CD14-positive monocyte (primary cell): ENCODE measurements around the gene CCNI2. TPM values are rescaled to one million over a fixed set of nuclear protein-coding genes. Genes with fewer than 3 reads are reported as not detected.

Experiments
- DNase-seq, 3 donors: peaks; one replicate each; pipeline ENCODE4 v3.0.0-alpha.2; 2011 to 2022
- H2AFZ ChIP-seq: 2 replicates; pipeline ENCODE4 v1.6.0; 2012; ENCODE audit warnings: mild to moderate bottlenecking, low read depth, low read length, inconsistent platforms; ENCODE audit not compliant: insufficient read depth, poor library complexity, severe bottlenecking
- H3K27ac ChIP-seq, 2 donors: 1 replicate in 1 of 2; 2 replicates in 1 of 2; pipeline ENCODE4 v1.5.1; 2012 to 2013; ENCODE audit warnings: low read length in 2 of 2, control low read depth in 1 of 2, inconsistent platforms in 1 of 2, low read depth in 1 of 2, mild to moderate bottlenecking in 1 of 2
- H3K27me3 ChIP-seq, 2 donors: one replicate each; pipeline versions ENCODE4 v1.6.0 to v1.6.1; 2011 to 2013; ENCODE audit warnings: low read length in 2 of 2; ENCODE audit not compliant: control insufficient read depth in 2 of 2, insufficient read depth in 2 of 2
- H3K36me3 ChIP-seq, 2 donors: replicated peaks in 1 of 2; 1 replicate in 1 of 2; 2 replicates in 1 of 2; pipeline versions ENCODE4 v1.5.1 to v1.6.1; 2012 to 2013; ENCODE audit warnings: low read length in 2 of 2, control low read depth in 1 of 2, inconsistent platforms in 1 of 2, mild to moderate bottlenecking in 1 of 2; ENCODE audit not compliant: insufficient read depth in 2 of 2, control insufficient read depth in 1 of 2
- H3K4me1 ChIP-seq, 2 donors: 1 replicate in 1 of 2; 2 replicates in 1 of 2; pipeline versions ENCODE4 v1.5.1 to v1.6.1; 2012 to 2013; ENCODE audit warnings: low read length in 2 of 2, control low read depth in 1 of 2, inconsistent platforms in 1 of 2, mild to moderate bottlenecking in 1 of 2, moderate library complexity in 1 of 2; ENCODE audit not compliant: insufficient read depth in 2 of 2, control insufficient read depth in 1 of 2
- H3K4me2 ChIP-seq: replicated peaks from 2 replicates; pipeline ENCODE3; 2012; ENCODE audit warnings: low read length, moderate library complexity, mild to moderate bottlenecking; ENCODE audit not compliant: poor library complexity, severe bottlenecking; ENCODE audit errors: extremely low read depth
- H3K4me3 ChIP-seq, 3 experiments: fragments of 200-600 bp in 1 of 3; sonication (generic) in 1 of 3; replicated peaks in 1 of 3; 1 replicate in 2 of 3; 2 replicates in 1 of 3; pipeline ENCODE4 v1.5.1; 2011 to 2013; ENCODE audit warnings: low read length in 3 of 3, mild to moderate bottlenecking in 3 of 3, control low read depth in 2 of 3, low read depth in 2 of 3, inconsistent platforms in 1 of 3, moderate library complexity in 1 of 3
- H3K79me2 ChIP-seq: 2 replicates; pipeline ENCODE4 v1.6.0; 2012; ENCODE audit warnings: mild to moderate bottlenecking, control low read depth, inconsistent platforms, low read length, moderate library complexity; ENCODE audit not compliant: insufficient read depth
- H3K9ac ChIP-seq: 2 replicates; pipeline ENCODE4 v1.6.0; 2017; ENCODE audit warnings: low read length, mild to moderate bottlenecking; ENCODE audit not compliant: insufficient read depth, poor library complexity, severe bottlenecking
- H3K9me3 ChIP-seq, 2 donors: replicated peaks in 1 of 2; 1 replicate in 1 of 2; 2 replicates in 1 of 2; pipeline versions ENCODE4 v1.5.1 to v1.6.1; 2012 to 2013; ENCODE audit warnings: low read length in 2 of 2, control low read depth in 1 of 2; ENCODE audit not compliant: control insufficient read depth in 1 of 2, insufficient read depth in 1 of 2
- H4K20me1 ChIP-seq: 2 replicates; pipeline ENCODE4 v1.6.0; 2012; ENCODE audit warnings: mild to moderate bottlenecking, low read length, control low read depth, moderate library complexity; ENCODE audit not compliant: insufficient read depth
- H3K27ac Mint-ChIP-seq, 7 donors: one replicate each; pipeline ENCODE4 v1.8.0; 2020; ENCODE audit warnings: mild to moderate bottlenecking in 7 of 7, mixed read lengths in 7 of 7, moderate library complexity in 6 of 7, inconsistent platforms in 2 of 7
- H3K27me3 Mint-ChIP-seq, 3 donors: one replicate each; pipeline ENCODE4 v1.8.0; 2021 to 2022; ENCODE audit warnings: low read depth in 3 of 3, mild to moderate bottlenecking in 3 of 3, mixed read lengths in 3 of 3, moderate library complexity in 3 of 3, inconsistent platforms in 1 of 3
- H3K36me3 Mint-ChIP-seq, 2 donors: one replicate each; pipeline ENCODE4 v1.8.0; 2020; ENCODE audit warnings: mixed read lengths in 2 of 2, inconsistent platforms in 1 of 2, mild to moderate bottlenecking in 1 of 2
- H3K4me1 Mint-ChIP-seq: one replicate; pipeline ENCODE4 v1.8.0; 2020; ENCODE audit warnings: mild to moderate bottlenecking, mixed read lengths
- H3K4me3 Mint-ChIP-seq, 2 donors: one replicate each; pipeline ENCODE4 v1.8.0; 2020; ENCODE audit warnings: mild to moderate bottlenecking in 2 of 2, mixed read lengths in 2 of 2, moderate library complexity in 1 of 2
- H3K9me3 Mint-ChIP-seq, 7 donors: one replicate each; pipeline ENCODE4 v1.8.0; 2020 to 2022; ENCODE audit warnings: mixed read lengths in 7 of 7, mild to moderate bottlenecking in 6 of 7, moderate library complexity in 6 of 7, inconsistent platforms in 2 of 7
- CTCF ChIP-seq: fragments of 200-600 bp; IDR thresholded peaks from one replicate; pipeline ENCODE4 v1.8.0; 2022; ENCODE audit warnings: antibody characterized with exemption, mild to moderate bottlenecking
- WGBS: methylation state at CpG from one replicate; pipeline ENCODE4 v1.1.5; 2013; ENCODE audit warnings: missing lambda C conversion rate; ENCODE audit not compliant: insufficient coverage; 5-methylcytosine and 5-hydroxymethylcytosine counted together
- intact Hi-C, 2 donors: fragments of 100-400 bp; cut with micrococcal nuclease; formaldehyde crosslinking; loops; one replicate each; pipeline versions ENCODE4 v1.15.0 to v1.15.1; 2023
- polyA plus RNA-seq, 3 donors: library from polyadenylated mRNA; depleted of rRNA in 1 of 3; unstranded in 2 of 3; stranded (reverse) in 1 of 3; fragments of 300-500 nt in 2 of 3; fragments of >200 nt in 1 of 3; fragmentation: Illumina TruSeq in 2 of 3; gene quantifications; 1 replicate in 2 of 3; 2 replicates in 1 of 3; pipeline ENCODE4 v1.2.3, GENCODE V29; 2012 to 2021

Gene CCNI2
- polyA plus RNA-seq, 3 donors = 0.72 TPM; not detected in 2

GRCh38 chr5:132742158-132742557, 5.1 kb upstream of the CCNI2 start:
- no peaks in the 10 kb centered on the region for H3K36me3 Mint-ChIP-seq
- no peak overlapping the region for H3K27ac Mint-ChIP-seq
- Histone ChIP-seq H3K27me3 (peaks cover 33 to 62% of the 10 kb centered on the region in 2 donors), H4K20me1 (no peaks in the 10 kb centered on the region), H3K79me2 (no peaks in the 10 kb centered on the region), H2AFZ (no peak overlapping the region), H3K9ac (no peak overlapping the region), H3K36me3 (no peaks in the 10 kb centered on the region), H3K4me1 (peaks cover 7 to 10% of the 10 kb centered on the region in 2 donors), H3K4me2 (no peak overlapping the region), H3K27ac (no peak overlapping the region), H3K9me3 (peaks cover 5 to 15% of the 10 kb centered on the region in 2 donors), H3K4me3 (no peak overlapping the region)
- TF ChIP-seq CTCF = no peak
- intact Hi-C loops = no loop called here
- WGBS = no CpG with 5 or more reads among the region's 2 CpGs
- H3K9me3 Mint-ChIP-seq = peaks cover 2 to 13% (median 6%) of the 10 kb centered on the region in 7 donors
- no peak for DNase-seq
- peaks cover 13% of the 10 kb centered on the region for H3K4me1 Mint-ChIP-seq
- H3K4me3 Mint-ChIP-seq = peak overlapping the region in 1 of 2 donors; percentile 1
- peaks cover 61 to 71% (median 67%) of the 10 kb centered on the region in 3 donors for H3K27me3 Mint-ChIP-seq

- H3K4me2 ChIP-seq = no peak overlapping the region
- no peak overlapping the region for H3K9ac ChIP-seq
- WGBS = 100% methylated on average over 1 of the region's 5 CpGs
- TF ChIP-seq CTCF = no peak
- H3K4me3 Mint-ChIP-seq = no peak overlapping the region
- peaks cover 36 to 66% of the 10 kb centered on the region in 2 donors for H3K27me3 ChIP-seq
- no peak for DNase-seq
- peaks cover 11% of the 10 kb centered on the region for H3K4me1 Mint-ChIP-seq
- no peaks in the 10 kb centered on the region for H3K79me2 ChIP-seq
- H2AFZ ChIP-seq = no peak overlapping the region
- H3K9me3 ChIP-seq = peaks cover 5 to 18% of the 10 kb centered on the region in 2 donors
- H3K36me3 ChIP-seq = no peaks in the 10 kb centered on the region
- no peak overlapping the region for H3K4me3 ChIP-seq
- intact Hi-C loops = no loop called here
- H4K20me1 ChIP-seq = no peaks in the 10 kb centered on the region
- peaks cover 8 to 12% of the 10 kb centered on the region in 2 donors for H3K4me1 ChIP-seq
- peaks cover 2 to 13% (median 6%) of the 10 kb centered on the region in 7 donors for H3K9me3 Mint-ChIP-seq
- peaks cover 61 to 76% (median 68%) of the 10 kb centered on the region in 3 donors for H3K27me3 Mint-ChIP-seq
- H3K27ac ChIP-seq = no peak overlapping the region
- H3K36me3 Mint-ChIP-seq = no peaks in the 10 kb centered on the region
- no peak overlapping the region for H3K27ac Mint-ChIP-seq
Measured at GRCh38 chr5:132742626-132743025, 4.6 kb upstream of the CCNI2 start.
